GM18507 (cell line): ENCODE measurements around the gene KAZN.

Experiments used
- DNase-seq: peaks from one replicate; pipeline ENCODE4 v3.0.0; 2011; ENCODE audit warnings: low read depth; ENCODE audit not compliant: insufficient read length; ENCODE audit errors: extremely low spot score
- FAIRE-seq: peaks from 2 replicates; lab custom pipeline; 2011; peaks lifted over from hg19 to GRCh38; lab: Jason Lieb, UNC

KAZN gene

DNA sequence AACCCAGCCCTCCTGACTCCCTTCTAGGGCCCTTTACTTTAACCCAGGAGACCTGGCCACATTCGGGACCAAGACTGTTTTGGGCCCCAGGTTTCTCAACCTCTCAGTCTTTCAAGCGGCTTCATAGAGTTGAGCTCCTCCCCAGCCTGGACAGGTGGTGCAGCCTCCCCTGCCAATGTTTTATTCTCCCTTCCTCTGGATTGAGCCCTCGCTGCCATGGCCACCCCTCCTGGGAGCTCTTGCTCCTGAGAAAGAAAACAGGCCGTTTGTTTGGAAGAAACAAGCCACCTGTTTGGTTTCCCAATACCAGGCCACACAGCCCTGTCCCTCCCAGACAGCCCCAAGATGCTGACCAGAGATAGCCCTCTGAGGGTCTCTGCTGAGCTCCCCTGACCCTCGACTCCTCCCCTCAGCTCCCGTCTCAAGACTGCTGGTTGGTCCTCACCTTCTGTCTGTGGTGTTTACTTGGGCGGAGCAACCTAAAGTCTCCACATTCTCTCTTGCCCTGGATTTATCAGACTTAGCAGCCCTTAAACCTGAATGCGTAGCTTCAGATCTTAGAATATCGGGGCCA lies 558.4 kb downstream of the KAZN start:
- FAIRE-seq (no peak), DNase-seq (no peak)

DNA sequence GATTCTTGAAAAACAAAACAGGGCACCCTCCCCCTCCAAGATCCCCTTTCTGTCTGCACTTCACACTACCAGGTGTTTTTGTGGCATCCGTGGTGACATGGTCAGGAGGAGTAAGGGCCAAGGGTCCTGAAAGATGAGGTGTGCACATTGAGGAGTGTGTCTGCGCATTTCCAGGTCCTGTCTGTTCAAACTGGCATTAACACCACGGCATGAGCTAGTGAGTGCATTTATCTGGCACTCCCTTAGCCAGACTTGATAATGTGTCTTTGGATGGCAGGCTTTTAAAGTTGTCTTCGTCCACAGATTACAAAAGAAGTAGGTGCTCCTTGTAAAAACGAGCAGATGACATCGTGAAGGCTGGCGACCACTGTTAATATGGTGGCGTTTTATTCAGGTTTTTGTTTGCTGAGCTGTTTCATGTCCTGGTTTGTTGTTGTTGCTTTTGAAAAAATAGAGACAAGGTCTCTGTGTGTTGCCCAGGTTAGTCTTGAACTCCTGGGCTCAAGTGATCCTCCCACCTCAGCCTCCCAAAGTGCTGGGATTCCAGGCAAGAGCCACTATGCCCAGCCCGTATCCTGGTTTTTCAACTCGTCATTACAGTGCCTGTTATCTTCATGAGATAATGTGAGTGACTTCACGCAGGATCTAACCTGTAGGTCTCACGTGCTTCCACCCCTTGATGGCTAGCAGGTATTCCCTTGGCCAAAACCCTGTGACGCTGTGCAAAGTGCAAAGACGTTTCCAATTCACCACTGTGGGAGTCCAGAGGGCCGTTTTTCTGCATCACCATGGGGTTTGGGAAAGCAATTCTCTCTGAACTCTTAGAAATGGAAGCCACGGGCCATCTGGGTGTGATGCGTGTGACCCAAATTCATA lies 559.3 kb downstream of the KAZN start:
- DNase-seq (no peak), FAIRE-seq (no peak)

DNA sequence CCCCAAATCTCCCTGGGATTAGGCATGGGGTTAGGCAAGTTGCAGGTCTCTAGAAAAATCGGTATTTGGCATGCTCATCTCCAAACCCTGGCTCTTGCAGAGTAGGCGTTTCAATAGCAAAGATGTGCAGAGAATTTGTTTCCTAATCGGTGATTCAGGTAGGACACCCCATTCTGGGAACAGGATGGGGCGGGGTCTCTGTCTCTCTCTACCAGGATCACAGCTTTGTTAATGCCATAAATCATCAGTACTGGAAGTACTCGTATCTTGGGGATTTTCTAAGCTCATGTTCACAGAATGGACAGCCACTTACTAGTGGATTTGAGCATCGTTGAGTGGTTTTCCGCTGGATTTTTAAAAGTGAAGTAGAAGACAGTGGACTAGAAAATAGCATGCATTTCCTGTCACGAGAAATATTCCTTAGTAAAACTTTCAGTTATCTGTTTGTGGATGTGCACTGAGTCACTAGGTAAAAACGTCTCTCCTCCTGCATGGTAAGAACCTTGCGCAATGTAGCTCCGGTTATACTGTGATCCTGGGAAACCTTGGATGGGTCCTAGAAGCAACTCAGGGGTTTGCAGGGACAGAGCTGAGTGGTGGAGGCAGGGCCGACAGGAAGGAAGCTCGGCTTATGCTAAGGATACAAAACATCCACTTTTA lies 560.2 kb downstream of the KAZN start:
- FAIRE-seq (no peak), DNase-seq (no peak)

DNA sequence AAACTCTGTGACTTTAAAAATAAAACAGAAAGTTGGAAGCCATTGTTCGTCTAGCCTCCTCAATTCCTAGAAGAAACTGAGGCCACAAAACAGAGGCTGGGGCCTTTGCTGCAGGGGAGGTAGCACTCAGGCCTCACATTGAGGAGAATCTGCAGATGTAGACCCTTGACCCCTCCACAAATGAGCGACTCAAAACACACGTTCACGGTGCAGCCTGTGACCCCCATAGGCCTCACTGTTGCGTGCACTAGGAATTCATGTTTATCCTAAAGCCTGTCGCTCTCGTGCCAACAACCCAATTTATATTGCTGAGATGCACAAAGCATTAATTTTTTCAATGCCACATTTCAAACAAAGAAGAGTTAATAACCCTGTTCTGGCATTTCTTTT lies 560.7 kb downstream of the KAZN start:
- DNase-seq (no peak), FAIRE-seq (no peak)

GRCh38 chr1:15160626-15161025 lies 562.1 kb downstream of the KAZN start:
- FAIRE-seq (no peak), DNase-seq (no peak)

DNA sequence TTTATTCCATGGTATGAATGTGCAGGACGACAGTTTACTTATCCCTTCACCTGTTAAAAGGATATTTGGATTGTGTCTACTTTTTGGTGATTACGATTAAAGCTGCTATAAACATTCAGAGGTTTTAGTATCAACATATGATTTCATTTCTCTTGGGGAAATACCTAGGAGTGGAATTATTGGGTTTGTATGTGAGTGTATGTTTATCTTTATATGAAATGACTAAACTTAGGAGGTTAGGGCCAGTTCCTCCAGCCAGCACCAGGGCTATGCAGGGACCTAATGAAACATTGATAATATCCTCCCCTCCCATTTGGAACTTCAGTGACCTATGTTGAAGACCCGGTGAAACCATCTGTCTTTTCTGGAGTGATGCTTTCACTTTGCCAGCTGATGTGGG lies 568.9 kb downstream of the KAZN start:
- DNase-seq (no peak), FAIRE-seq (no peak)
